Thyroid gland (tissue), 4 donors: ENCODE data around the gene RRN3.
"Not testable (repeated sequence)": the region's sequence is repeated elsewhere in the genome, so short reads cannot be mapped to it uniquely, and the experiment has no call there.

Source experiments
- POLR2A ChIP-seq, 2 donors: fragments of 450-650 bp; IDR thresholded peaks; one replicate each; pipeline ENCODE4 v1.6.1; 2017; ENCODE audit warnings: antibody characterized with exemption in 2 of 2, mild to moderate bottlenecking in 2 of 2, moderate library complexity in 1 of 2
- TF ChIP-seq, protein P1 (sequence below), 6 experiments: fragments of 200-600 bp in 3 of 6; fragments of 450-650 bp in 3 of 6; sonication (generic) in 3 of 6; IDR thresholded peaks; one replicate each; pipeline ENCODE4 v1.5.1; 2016 to 2019; ENCODE audit warnings: antibody characterized with exemption in 6 of 6, mild to moderate bottlenecking in 2 of 6, inconsistent platforms in 1 of 6, moderate library complexity in 1 of 6

- TF ChIP-seq, protein P1, sequence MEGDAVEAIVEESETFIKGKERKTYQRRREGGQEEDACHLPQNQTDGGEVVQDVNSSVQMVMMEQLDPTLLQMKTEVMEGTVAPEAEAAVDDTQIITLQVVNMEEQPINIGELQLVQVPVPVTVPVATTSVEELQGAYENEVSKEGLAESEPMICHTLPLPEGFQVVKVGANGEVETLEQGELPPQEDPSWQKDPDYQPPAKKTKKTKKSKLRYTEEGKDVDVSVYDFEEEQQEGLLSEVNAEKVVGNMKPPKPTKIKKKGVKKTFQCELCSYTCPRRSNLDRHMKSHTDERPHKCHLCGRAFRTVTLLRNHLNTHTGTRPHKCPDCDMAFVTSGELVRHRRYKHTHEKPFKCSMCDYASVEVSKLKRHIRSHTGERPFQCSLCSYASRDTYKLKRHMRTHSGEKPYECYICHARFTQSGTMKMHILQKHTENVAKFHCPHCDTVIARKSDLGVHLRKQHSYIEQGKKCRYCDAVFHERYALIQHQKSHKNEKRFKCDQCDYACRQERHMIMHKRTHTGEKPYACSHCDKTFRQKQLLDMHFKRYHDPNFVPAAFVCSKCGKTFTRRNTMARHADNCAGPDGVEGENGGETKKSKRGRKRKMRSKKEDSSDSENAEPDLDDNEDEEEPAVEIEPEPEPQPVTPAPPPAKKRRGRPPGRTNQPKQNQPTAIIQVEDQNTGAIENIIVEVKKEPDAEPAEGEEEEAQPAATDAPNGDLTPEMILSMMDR (IDR thresholded peaks at IDR 0.05) = not testable (repeated sequence)
- not testable (repeated sequence) for TF ChIP-seq POLR2A (IDR thresholded peaks at IDR 0.05)
Measured at GRCh38 chr16:15027503-15028344, 66.3 kb downstream of the RRN3 start.
